ENCODE results near the gene LDB2.
"Not testable (repeated sequence)": the region's sequence is repeated elsewhere in the genome, so short reads cannot be mapped to it uniquely, and the experiment has no call there.

LDB2 gene

DNA sequence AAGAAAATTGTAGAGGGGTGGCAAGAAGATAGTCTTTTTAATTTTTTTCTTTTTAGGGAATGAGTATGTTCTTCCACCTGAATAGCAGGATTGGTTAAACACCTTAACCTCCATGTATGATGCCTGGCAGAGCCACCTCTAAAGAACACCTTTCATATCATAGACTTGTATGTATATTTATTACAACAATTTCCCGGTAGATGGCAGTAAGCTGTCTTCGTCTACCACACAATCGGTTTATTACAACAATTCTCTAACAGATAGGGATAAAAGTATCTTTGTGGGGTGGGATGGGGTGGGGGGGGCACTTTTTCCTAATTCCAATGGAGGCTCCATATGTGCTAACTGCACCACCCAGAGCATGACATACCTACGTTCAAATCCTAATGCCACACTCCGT lies 255.5 kb downstream of the LDB2 start:
- H3K27me3 Mint-ChIP-seq: no peaks in the 10 kb centered on the region

DNA sequence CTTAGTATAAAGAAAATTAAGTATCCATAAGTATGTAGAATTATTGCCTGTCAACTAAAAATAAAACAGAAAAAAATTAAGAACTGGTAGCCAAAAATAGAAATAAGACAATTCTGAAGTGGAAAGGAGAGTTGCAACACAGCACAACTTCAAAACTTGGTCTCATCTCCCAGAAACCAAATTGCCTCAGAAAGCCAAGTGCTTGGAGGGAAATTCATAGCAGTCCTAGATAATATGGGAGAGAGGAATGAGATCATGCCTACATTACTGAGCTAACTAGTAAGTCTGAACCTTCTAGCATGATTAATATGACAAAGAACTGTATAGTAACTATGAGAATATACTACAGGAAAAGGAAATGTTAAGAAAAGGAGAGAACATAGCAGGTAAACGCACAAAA lies 256.5 kb downstream of the LDB2 start:
- no peaks in the 10 kb centered on the region for H3K4me1 Mint-ChIP-seq
- H3K27ac Mint-ChIP-seq: no peak overlapping the region
- no peak overlapping the region for H3K4me3 Mint-ChIP-seq
- no peaks in the 10 kb centered on the region for H3K36me3 Mint-ChIP-seq
- H3K27me3 Mint-ChIP-seq: no peaks in the 10 kb centered on the region
- no peak for ATAC-seq
- peaks cover 3% of the 10 kb centered on the region for H3K9me3 Mint-ChIP-seq

More for the DNA sequence above, 255.5 kb downstream of the LDB2 start:
- ATAC-seq: no peak
- H3K9me3 Mint-ChIP-seq: peaks cover 3% of the 10 kb centered on the region
- no peak overlapping the region for H3K4me3 Mint-ChIP-seq
- H3K36me3 Mint-ChIP-seq: no peaks in the 10 kb centered on the region
- H3K4me1 Mint-ChIP-seq: no peaks in the 10 kb centered on the region
- no peak overlapping the region for H3K27ac Mint-ChIP-seq

DNA sequence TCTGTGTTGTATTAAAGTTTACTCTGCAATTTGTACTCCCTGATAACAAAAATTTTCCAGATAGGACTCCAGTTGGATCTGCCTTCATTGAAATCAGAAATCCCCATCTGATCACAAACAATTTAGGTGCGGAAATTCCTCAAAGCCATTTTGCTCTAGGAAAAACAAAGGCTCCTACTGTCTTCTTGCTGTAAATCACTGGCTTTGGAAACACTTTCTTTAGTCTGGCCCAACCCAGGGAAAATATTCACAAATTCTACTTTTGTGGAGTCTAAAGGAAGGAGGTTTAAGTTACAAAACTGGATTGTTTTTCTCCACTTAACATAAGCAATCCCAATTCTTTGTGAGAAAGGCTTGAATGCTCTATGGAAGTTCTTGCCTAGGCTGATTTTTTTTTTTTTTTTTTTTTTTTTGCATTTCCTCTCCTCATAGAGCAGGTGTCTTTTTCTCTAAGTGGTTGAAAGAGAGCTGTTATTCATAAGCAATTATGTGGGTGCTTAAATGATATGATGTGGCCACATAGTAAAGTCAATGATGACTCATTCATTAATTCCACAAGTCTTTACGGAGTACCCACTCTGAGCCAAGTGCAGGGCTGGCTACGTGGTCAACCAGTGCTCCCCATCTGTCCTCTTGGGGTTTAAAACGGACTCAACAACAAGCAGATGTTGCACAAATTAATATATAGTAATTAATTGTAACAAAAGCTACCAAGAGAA lies 261.4 kb downstream of the LDB2 start:
- H3K27ac Mint-ChIP-seq: no peak overlapping the region
- H3K36me3 Mint-ChIP-seq: no peaks in the 10 kb centered on the region
- no peaks in the 10 kb centered on the region for H3K4me1 Mint-ChIP-seq
- no peaks in the 10 kb centered on the region for H3K27me3 Mint-ChIP-seq
- no peaks in the 10 kb centered on the region for H3K9me3 Mint-ChIP-seq
- ATAC-seq: no peak
- H3K4me3 Mint-ChIP-seq: no peak overlapping the region

DNA sequence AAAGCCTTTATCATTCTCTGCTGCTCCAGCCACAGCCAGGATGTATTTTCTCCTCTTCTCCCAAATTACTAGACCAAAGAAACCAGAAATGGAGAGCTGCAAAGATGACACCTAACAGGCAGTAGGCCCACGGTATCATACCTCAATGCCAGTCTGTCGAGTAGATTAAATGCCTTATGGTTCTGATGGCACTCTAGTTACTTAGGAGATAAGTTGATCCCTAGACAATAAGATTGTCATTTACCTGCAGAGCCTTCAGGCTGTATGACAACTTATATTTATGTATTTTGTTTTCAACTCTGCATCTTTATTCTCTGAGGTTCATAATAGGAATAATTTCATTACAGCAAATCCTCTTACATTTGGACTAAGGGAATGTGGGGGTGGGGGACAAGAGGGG lies 262.1 kb downstream of the LDB2 start:
- ATAC-seq: no peak
- no peaks in the 10 kb centered on the region for H3K4me1 Mint-ChIP-seq
- no peaks in the 10 kb centered on the region for H3K9me3 Mint-ChIP-seq
- no peaks in the 10 kb centered on the region for H3K27me3 Mint-ChIP-seq
- no peak overlapping the region for H3K4me3 Mint-ChIP-seq
- no peaks in the 10 kb centered on the region for H3K36me3 Mint-ChIP-seq
- H3K27ac Mint-ChIP-seq: no peak overlapping the region

DNA sequence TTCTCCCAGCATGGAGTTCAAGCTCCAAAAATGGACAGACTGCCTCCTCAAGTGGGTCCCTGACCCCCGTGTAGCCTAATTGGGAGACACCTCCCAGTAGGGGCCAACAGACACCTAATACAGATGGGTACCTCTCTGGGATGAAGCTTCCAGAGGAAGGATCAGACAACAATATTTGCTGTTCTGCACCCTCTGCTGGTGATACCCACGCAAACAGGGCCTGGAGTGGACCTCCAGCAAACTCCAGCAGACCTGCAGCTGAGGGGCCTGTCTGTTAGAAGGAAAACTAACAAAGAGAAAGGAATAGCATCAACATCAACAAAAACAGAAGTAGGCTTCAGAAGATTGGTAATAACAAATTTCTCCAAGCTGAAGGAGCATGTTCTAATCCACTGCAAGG lies 269.2 kb downstream of the LDB2 start:
- not testable (repeated sequence) for H3K4me3 Mint-ChIP-seq, H3K36me3 Mint-ChIP-seq, H3K27ac Mint-ChIP-seq

DNA sequence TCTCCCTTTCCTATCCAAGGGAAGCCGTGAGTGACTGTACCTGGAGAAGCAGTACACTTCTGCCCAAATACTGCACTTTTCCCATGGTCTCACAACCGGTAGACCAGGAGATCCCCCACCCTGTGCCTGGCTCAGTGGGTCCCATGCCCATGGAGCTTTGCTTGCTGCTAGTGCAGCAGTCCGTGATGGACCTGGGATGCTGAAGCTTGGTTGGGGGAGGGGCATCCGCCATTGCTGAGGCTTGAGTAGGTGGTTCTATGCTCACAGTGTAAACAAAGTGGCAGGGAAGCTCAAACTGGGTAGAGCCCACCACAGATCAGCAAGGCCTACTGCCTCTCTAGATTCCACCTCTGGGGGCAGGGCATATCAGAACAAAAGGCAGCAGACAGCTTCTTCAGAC lies 269.6 kb downstream of the LDB2 start:
- not testable (repeated sequence) for H3K4me3 Mint-ChIP-seq, ATAC-seq, H3K27ac Mint-ChIP-seq, H3K27me3 Mint-ChIP-seq, H3K4me1 Mint-ChIP-seq, H3K9me3 Mint-ChIP-seq, H3K36me3 Mint-ChIP-seq

More for the DNA sequence above, 269.2 kb downstream of the LDB2 start:
- not testable (repeated sequence) for H3K4me1 Mint-ChIP-seq, ATAC-seq, H3K27me3 Mint-ChIP-seq, H3K9me3 Mint-ChIP-seq

DNA sequence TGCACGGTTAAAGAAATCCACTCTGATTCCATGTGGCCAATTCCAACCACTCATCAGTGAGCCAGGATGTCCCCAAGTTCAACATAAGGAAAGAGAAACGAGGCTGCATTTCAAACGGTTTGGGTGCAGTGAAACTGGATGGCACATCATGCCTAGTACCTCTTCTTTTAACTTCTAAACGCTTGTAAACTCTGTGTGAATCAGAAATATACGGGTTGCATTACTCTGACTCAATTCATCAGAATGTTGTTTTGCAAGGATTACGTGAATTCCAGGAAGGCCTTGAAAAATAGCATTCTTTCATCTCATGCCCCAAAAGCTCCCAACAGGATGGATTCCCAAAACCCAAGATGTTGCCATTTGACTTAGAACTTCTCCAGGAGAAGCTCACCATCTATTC lies 270.4 kb downstream of the LDB2 start:
- H3K4me1 Mint-ChIP-seq: no peaks in the 10 kb centered on the region
- H3K36me3 Mint-ChIP-seq: no peaks in the 10 kb centered on the region
- no peak overlapping the region for H3K4me3 Mint-ChIP-seq
- no peak for ATAC-seq
- no peaks in the 10 kb centered on the region for H3K9me3 Mint-ChIP-seq
- H3K27ac Mint-ChIP-seq: no peak overlapping the region
- no peaks in the 10 kb centered on the region for H3K27me3 Mint-ChIP-seq

DNA sequence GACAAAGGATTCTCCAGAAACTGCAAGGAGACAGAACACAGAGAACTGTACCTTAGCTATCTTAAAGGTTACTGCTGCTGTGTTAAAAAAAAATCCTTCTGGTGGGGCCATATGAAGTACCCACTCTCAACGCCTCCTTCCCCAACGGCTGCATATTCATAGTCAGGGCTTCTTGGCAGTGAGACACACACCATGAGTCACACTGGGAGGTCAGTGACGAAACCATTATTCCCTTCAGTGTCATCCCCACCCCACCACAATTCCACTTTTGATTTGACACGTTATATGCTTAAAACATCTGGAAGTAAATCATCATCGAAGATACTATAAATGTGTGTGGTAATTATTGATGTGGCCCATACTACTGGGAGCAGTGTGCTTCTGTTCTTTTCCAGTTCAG lies 271.5 kb downstream of the LDB2 start:
- H3K27me3 Mint-ChIP-seq: no peaks in the 10 kb centered on the region
- no peak overlapping the region for H3K27ac Mint-ChIP-seq
- no peaks in the 10 kb centered on the region for H3K36me3 Mint-ChIP-seq
- ATAC-seq: no peak
- no peaks in the 10 kb centered on the region for H3K4me1 Mint-ChIP-seq
- H3K4me3 Mint-ChIP-seq: no peak overlapping the region
- H3K9me3 Mint-ChIP-seq: no peaks in the 10 kb centered on the region

DNA sequence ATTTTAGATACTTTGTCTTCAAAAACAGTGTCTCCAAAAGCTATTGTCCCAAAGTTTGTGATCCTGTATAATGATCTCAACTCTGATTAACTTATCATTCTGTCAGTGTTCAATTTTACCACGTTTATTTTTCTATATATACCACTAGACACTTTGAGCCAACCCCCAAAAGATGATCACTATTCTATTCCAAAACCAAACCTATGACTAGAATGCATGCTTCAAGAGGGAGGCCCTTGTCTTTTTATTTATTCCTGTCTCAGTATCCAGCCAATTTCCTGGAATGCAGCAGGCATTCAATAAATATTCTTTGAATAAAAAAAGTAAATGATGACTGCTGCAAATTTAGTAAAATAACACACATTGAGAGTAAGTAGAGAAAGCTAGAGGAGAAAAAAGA lies 275.6 kb downstream of the LDB2 start:
- Mint-ChIP-seq H3K27ac (no peak overlapping the region), H3K9me3 (no peaks in the 10 kb centered on the region), H3K4me3 (no peak overlapping the region), H3K27me3 (no peaks in the 10 kb centered on the region), H3K4me1 (no peaks in the 10 kb centered on the region), H3K36me3 (no peaks in the 10 kb centered on the region)
- no peak for ATAC-seq

DNA sequence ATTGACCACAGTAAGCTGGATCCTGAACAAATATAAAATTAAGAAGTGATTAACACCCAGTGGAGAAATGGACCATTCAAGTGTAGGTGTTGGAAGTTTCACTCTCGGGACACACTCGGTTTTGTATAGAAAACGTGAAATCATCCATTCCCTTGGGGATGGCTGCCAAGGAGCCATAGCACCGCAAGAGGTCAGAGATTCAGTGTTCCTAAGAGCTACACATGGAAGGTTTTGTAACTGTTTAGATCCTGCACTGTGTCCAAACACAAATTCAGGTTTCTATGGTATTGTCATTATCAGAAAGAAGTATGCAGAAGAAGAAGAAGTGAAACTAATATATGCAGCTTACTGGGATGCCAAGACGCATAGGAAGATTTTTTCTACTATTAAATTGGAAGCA lies 281.0 kb downstream of the LDB2 start:
- no peak for ATAC-seq
- no peak overlapping the region for H3K4me3 Mint-ChIP-seq

DNA sequence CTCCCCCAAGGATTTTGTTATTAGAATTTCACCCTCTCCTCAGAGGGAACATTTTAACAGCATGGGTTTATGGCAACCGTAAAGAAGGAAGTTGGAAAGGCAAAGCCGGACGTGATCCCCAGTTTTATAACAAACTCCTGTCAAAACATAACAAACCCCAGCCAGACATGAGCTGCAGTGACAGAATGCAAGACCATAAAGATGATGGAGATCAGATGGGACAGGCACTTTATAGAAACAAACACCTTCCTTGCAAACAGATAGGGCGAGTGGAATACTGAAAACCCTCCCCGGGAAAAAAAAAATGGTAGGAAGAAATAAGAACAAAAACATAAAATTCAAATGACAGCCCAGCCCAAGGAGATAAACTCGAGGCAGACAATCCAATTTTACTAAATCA lies 281.4 kb downstream of the LDB2 start:
- ATAC-seq: no peak
- H3K4me1 Mint-ChIP-seq: no peaks in the 10 kb centered on the region
- peaks cover 12% of the 10 kb centered on the region for H3K9me3 Mint-ChIP-seq
- no peaks in the 10 kb centered on the region for H3K27me3 Mint-ChIP-seq
- H3K27ac Mint-ChIP-seq: no peak overlapping the region
- H3K36me3 Mint-ChIP-seq: no peaks in the 10 kb centered on the region
- H3K4me3 Mint-ChIP-seq: no peak overlapping the region

More for the DNA sequence above, 281.0 kb downstream of the LDB2 start:
- H3K27ac Mint-ChIP-seq: no peak overlapping the region
- H3K4me1 Mint-ChIP-seq: no peaks in the 10 kb centered on the region
- H3K9me3 Mint-ChIP-seq: peaks cover 9% of the 10 kb centered on the region
- H3K36me3 Mint-ChIP-seq: no peaks in the 10 kb centered on the region
- H3K27me3 Mint-ChIP-seq: no peaks in the 10 kb centered on the region

DNA sequence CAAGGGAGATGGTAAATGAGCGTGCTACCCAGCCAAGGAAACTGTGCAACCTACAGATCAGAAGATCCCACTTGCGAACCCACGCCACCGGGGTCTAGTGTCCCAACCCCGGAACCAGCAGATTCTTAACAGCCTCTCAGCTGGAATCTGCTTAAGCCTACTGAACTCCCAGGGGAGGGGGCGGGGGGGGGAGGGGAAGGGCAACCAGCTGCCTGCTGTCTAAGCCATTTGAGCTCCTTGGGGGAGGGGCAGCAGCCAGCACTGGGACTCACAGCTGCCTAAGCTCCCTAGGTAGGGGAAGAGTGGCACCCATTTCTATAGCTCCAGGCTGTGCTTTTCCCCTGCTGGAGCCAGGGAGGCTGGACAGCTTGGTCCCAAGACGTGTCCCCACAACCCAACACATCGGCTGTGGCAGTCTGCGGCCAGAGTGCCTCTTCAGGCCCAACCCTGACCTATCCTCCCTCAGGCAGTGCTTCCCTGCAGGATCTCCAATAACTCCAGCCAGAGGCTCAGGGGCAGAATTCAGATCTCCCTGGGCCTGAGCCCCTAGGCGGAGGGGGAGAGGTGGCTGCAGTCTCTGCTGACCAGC lies 289.2 kb downstream of the LDB2 start:
- H3K36me3 Mint-ChIP-seq: no peaks in the 10 kb centered on the region
- no peak overlapping the region for H3K4me3 Mint-ChIP-seq
- H3K4me1 Mint-ChIP-seq: no peaks in the 10 kb centered on the region
- peaks cover 13% of the 10 kb centered on the region for H3K9me3 Mint-ChIP-seq
- H3K27me3 Mint-ChIP-seq: no peaks in the 10 kb centered on the region
- H3K27ac Mint-ChIP-seq: no peak overlapping the region
- no peak for ATAC-seq

DNA sequence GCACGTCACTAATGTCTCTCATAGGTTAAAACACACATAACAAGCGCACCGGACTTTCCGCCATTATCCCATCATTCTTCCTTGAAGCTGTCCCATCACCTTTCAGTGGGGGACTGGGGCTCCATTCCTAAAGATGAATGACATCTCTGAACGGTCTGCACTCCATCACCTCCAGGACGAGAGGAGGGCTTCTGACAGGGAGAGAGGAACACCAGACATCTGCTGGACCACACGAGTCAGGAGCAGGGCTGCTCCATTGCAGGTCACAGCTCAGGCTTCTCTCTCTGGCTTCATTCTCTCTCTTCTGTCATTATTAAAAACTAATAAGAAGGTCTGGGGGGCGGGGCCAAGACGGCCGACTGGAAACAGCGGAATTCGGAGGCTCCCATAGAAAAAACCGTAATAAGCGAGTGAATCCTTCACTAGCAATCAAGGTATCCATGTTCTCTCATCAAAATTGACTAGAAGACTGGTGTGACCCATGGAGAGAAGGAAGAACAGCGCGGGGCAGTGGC lies 289.8 kb downstream of the LDB2 start:
- Mint-ChIP-seq H3K9me3 (peaks cover 13% of the 10 kb centered on the region), H3K4me1 (no peaks in the 10 kb centered on the region), H3K27ac (no peak overlapping the region), H3K27me3 (no peaks in the 10 kb centered on the region), H3K4me3 (no peak overlapping the region), H3K36me3 (no peaks in the 10 kb centered on the region)
- no peak for ATAC-seq

DNA sequence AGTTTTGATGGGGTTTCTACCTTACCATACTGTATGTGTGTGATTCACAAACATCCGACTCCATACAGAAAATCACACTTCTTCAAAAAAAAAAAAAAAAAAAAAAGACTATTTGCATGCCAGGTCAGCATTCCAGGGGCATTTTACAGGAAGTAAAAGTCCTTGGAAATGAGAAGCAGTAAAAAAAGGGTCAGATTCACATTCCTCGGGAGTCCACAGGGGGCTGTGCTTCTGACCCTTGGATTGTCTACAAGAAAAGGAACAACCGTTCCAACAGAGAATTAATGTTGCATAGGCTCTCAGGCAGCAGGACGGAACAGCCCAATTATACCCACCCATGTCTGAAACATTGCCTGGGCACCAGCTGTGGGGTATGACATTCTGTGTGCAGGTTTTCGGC lies 290.3 kb downstream of the LDB2 start:
- ATAC-seq: no peak
- no peaks in the 10 kb centered on the region for H3K36me3 Mint-ChIP-seq
- no peak overlapping the region for H3K27ac Mint-ChIP-seq
- H3K9me3 Mint-ChIP-seq: peaks cover 10% of the 10 kb centered on the region
- no peaks in the 10 kb centered on the region for H3K4me1 Mint-ChIP-seq
- no peaks in the 10 kb centered on the region for H3K27me3 Mint-ChIP-seq
- H3K4me3 Mint-ChIP-seq: no peak overlapping the region

DNA sequence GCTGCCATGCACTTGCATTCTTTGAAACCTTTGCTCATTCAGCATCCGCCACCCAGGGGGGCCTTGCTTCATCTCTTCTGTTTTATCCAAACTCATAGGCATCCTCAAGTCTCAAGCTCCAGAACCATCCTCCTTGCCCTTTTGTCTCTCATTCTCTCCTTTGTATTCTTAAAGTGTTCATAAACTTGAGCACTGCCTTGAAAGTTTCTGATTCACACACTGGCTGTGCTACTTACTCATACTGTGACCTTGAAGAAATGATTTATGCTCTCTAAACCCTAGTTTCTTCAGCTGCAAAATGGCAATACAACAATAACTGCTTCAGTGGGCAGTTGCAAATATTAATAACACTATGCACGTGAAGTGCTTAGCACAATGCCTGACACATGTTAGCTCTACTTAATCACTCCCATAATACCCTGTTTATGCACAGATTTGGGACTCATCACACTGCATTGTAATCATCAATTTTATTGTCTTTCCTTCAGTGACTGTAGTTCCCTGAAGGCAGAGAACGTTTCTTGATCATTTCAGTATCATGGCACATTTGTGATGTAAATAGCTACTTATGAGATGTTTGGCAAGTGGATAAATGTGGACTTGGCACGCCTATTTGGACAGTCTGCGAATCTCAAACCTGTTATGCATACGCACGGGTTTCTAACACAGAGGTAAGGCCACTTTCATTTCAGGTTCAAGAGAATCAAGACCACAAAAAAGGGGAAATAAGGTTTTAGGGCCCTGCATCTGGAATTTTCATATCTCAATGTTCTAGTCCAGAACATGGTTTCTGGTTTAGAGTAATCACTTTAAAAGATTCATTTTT lies 291.0 kb downstream of the LDB2 start:
- H3K27me3 Mint-ChIP-seq: no peaks in the 10 kb centered on the region
- no peak overlapping the region for H3K27ac Mint-ChIP-seq
- H3K9me3 Mint-ChIP-seq: peaks cover 10% of the 10 kb centered on the region
- H3K36me3 Mint-ChIP-seq: no peaks in the 10 kb centered on the region
- no peak for ATAC-seq
- no peak overlapping the region for H3K4me3 Mint-ChIP-seq
- H3K4me1 Mint-ChIP-seq: no peaks in the 10 kb centered on the region

DNA sequence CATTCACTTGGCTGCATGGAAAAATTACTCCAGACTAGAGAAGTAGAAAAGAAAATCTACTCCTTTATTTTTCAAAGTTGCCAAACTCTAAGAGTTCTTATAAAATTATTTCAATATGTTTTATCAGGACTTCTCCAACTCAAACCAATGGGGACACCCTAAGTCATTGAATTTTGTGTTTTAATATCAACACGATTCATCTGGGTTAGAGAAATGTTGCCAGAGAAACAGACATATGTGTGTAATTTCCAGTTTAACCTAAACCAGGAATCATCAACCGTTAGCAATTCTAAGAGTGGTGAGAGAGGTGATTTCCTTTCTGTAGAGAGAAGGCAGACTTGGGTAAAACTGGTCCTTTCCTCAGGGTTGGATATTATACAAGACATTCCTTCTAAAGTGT lies 291.8 kb downstream of the LDB2 start:
- no peaks in the 10 kb centered on the region for H3K36me3 Mint-ChIP-seq
- peaks cover 6% of the 10 kb centered on the region for H3K9me3 Mint-ChIP-seq
- H3K27me3 Mint-ChIP-seq: no peaks in the 10 kb centered on the region
- no peak for ATAC-seq
- no peak overlapping the region for H3K27ac Mint-ChIP-seq
- H3K4me3 Mint-ChIP-seq: no peak overlapping the region
- no peaks in the 10 kb centered on the region for H3K4me1 Mint-ChIP-seq
